ENCODE results near the gene CDIP1. TPM values are rescaled to one million over a fixed set of nuclear protein-coding genes. Genes with fewer than 3 reads are reported as not detected.

CDIP1 gene
- total RNA-seq, 2 experiments from 2014 or later: 31.9 to 35.7 TPM

DNA sequence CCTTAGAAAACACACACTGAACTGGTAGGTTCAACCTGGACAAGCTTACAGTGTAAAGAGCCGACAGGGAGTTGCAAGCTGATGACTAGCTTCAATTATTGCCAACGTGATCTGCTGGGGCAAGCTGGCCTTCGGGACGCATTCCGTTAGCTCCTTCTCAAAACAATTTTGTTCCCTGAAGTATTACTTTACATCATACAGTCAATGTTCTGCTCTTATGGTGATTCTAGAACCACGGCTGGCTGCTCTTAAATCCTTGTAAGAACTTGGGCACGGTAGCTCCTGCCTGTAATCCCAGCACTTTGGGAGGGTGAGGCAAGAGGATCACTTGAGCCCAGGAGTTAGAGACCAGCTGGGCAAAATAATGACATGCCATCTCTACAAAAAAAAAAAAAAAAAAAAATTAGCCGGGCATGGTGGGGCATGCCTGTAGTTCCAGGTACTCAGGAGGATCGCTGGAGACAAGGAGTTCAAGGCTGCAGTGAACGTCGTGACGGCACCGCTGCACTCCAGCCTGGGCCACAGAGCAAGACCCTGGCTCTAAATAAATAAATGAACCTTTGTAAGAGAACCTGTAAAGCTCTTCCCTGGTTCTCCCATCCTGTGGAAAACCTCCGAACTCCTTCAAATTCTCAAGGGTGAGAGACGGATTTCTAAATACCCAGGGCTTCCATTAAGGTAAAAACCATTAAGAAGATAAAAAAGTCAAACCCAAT is 2.0 kb downstream of the CDIP1 start:
- no peak for DNase-seq
- Mint-ChIP-seq H3K4me3 (peak overlapping the region; percentile 77), H3K4me1 (ENCODE audit: low read depth) (peaks cover 45% of the 10 kb centered on the region), H3K27me3 (ENCODE audit: low read depth) (no peaks in the 10 kb centered on the region), H3K36me3 (ENCODE audit: low read depth) (peaks cover 9% of the 10 kb centered on the region), H3K9me3 (peaks cover 6% of the 10 kb centered on the region), H3K27ac (no peak overlapping the region)
- CTCF ChIA-PET: interaction anchor here (0.7 to 1.3 kb wide), 5 partner anchors 15 to 59 kb away, joined by 3 to 10 read pairs (median 3); no protein-coding TSS in a partner anchor
- intact Hi-C loops (cut with micrococcal nuclease): loop anchor here (5.0 to 10.0 kb wide), 3 partner anchors 124 to 558 kb away; partner anchors contain the start of genes EEF2KMT and PAM16

- peaks cover 9% of the 10 kb centered on the region for H3K36me3 Mint-ChIP-seq (ENCODE audit: low read depth)
- peaks cover 47% of the 10 kb centered on the region for H3K4me1 Mint-ChIP-seq (ENCODE audit: low read depth)
- intact Hi-C loops (cut with micrococcal nuclease): loop anchor here (5.0 to 10.0 kb wide), 3 partner anchors 123 to 559 kb away; partner anchors contain the start of genes EEF2KMT and PAM16
- H3K4me3 Mint-ChIP-seq: no peak overlapping the region
- no peaks in the 10 kb centered on the region for H3K27me3 Mint-ChIP-seq (ENCODE audit: low read depth)
- DNase-seq: peak; percentile 34
- CTCF ChIA-PET: interaction anchor here (1.1 to 1.3 kb wide), 4 partner anchors 28 to 58 kb away, joined by 3 to 10 read pairs (median 5); no protein-coding TSS in a partner anchor
- H3K9me3 Mint-ChIP-seq: peaks cover 6% of the 10 kb centered on the region
- no peak overlapping the region for H3K27ac Mint-ChIP-seq
Observed at GRCh38 chr16:4535627-4536108, 2.9 kb downstream of the CDIP1 start.

GRCh38 chr16:4534151-4534790 is 4.3 kb downstream of the CDIP1 start:
- no peak overlapping the region for H3K4me3 Mint-ChIP-seq
- intact Hi-C loops (cut with micrococcal nuclease): loop anchor here (10.0 kb wide), 1 partner anchor 561 kb away; the partner anchor contains the start of gene EEF2KMT
- no peak overlapping the region for H3K27ac Mint-ChIP-seq
- peaks cover 60% of the 10 kb centered on the region for H3K4me1 Mint-ChIP-seq (ENCODE audit: low read depth)
- H3K9me3 Mint-ChIP-seq: no peaks in the 10 kb centered on the region
- no peaks in the 10 kb centered on the region for H3K27me3 Mint-ChIP-seq (ENCODE audit: low read depth)
- CTCF ChIA-PET: interaction anchor here (0.7 kb wide), 1 partner anchor 57 kb away, joined by 4 read pairs; no protein-coding TSS in a partner anchor
- DNase-seq: peak; percentile 16
- peaks cover 9% of the 10 kb centered on the region for H3K36me3 Mint-ChIP-seq (ENCODE audit: low read depth)

DNA sequence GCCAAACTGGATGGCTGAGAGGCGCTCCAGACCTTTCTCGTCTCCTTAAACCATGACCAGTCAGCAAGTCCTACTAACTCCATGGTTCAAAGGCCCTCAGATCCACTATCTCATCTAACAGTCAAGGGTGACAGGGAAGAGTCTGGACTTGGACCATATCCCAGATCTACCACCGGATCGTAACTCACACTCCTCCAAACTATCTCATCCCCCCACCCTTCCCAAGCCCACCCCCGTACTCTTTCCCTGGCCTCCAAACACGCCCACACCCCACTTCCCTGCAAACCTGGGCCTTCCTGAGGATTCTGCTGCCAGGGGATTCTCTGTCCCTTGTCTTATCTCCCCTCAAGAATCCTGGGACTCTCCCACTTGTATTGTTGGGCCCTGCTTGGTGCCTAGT is 5.1 kb downstream of the CDIP1 start:
- intact Hi-C loops (cut with micrococcal nuclease): loop anchor here (10.0 kb wide), 1 partner anchor 561 kb away; the partner anchor contains the start of gene EEF2KMT
- Mint-ChIP-seq H3K9me3 (no peaks in the 10 kb centered on the region), H3K36me3 (ENCODE audit: low read depth) (peaks cover 8% of the 10 kb centered on the region), H3K27ac (no peak overlapping the region), H3K4me3 (no peak overlapping the region), H3K27me3 (ENCODE audit: low read depth) (no peaks in the 10 kb centered on the region), H3K4me1 (ENCODE audit: low read depth) (peaks cover 60% of the 10 kb centered on the region)
- CTCF ChIA-PET: no interaction called here
- no peak for DNase-seq

DNA sequence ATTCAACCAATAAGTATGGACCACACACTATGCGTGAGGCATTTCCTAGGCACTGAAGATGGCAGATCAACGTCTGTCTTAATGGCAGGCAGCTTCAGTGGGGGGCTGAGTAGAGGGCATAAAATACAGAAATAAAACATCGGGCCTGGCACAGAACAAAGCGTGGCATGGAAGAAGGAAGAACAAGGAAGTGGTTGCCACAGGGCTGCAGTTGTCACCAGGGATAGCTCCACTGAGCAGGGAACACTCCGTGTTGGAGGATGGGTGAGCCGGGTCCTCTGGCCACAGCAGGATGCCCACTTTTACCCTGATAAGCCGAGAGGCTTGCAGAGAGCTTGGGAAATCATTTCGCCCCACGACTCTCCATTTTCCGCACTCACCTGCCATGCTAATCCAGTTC is 6.3 kb downstream of the CDIP1 start:
- DNase-seq: no peak
- intact Hi-C loops (cut with micrococcal nuclease): loop anchor here (10.0 kb wide), 1 partner anchor 563 kb away; the partner anchor contains the start of gene EEF2KMT
- H3K27ac Mint-ChIP-seq: no peak overlapping the region
- no peaks in the 10 kb centered on the region for H3K27me3 Mint-ChIP-seq (ENCODE audit: low read depth)
- no peak overlapping the region for H3K4me3 Mint-ChIP-seq
- H3K9me3 Mint-ChIP-seq: no peaks in the 10 kb centered on the region
- H3K36me3 Mint-ChIP-seq (ENCODE audit: low read depth): peaks cover 8% of the 10 kb centered on the region
- H3K4me1 Mint-ChIP-seq (ENCODE audit: low read depth): peaks cover 62% of the 10 kb centered on the region
- CTCF ChIA-PET: interaction anchor here (0.7 to 5.7 kb wide), 2 partner anchors 26 to 118 kb away, joined by 3 to 26 read pairs; no protein-coding TSS in a partner anchor

DNA sequence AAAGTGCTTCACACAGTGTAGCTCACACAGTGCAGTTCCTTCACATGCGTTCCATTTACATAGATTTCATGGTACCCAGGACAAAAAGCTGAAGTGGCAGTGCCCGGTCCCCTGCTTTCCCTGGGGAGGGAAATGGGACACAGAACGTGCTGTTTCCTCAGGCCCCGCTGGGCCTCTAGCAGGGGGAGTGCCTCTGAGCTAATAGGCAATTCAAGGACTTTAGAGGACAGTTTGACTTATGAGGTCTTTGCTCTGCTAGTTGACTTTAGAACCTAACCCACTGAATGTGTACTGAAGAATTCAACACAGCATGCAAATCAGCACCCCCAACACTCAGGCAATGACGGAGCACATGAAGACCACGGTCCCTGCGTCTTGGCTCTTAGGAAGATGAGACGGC is 6.8 kb downstream of the CDIP1 start:
- H3K4me1 Mint-ChIP-seq (ENCODE audit: low read depth): peaks cover 62% of the 10 kb centered on the region
- peaks cover 8% of the 10 kb centered on the region for H3K36me3 Mint-ChIP-seq (ENCODE audit: low read depth)
- H3K27ac Mint-ChIP-seq: no peak overlapping the region
- intact Hi-C loops (cut with micrococcal nuclease): loop anchor here (10.0 kb wide), 1 partner anchor 563 kb away; the partner anchor contains the start of gene EEF2KMT
- no peaks in the 10 kb centered on the region for H3K27me3 Mint-ChIP-seq (ENCODE audit: low read depth)
- H3K4me3 Mint-ChIP-seq: no peak overlapping the region
- H3K9me3 Mint-ChIP-seq: no peaks in the 10 kb centered on the region
- CTCF ChIA-PET: interaction anchor here (0.7 to 5.7 kb wide), 2 partner anchors 26 to 119 kb away, joined by 3 to 26 read pairs; no protein-coding TSS in a partner anchor
- DNase-seq: no peak

DNA sequence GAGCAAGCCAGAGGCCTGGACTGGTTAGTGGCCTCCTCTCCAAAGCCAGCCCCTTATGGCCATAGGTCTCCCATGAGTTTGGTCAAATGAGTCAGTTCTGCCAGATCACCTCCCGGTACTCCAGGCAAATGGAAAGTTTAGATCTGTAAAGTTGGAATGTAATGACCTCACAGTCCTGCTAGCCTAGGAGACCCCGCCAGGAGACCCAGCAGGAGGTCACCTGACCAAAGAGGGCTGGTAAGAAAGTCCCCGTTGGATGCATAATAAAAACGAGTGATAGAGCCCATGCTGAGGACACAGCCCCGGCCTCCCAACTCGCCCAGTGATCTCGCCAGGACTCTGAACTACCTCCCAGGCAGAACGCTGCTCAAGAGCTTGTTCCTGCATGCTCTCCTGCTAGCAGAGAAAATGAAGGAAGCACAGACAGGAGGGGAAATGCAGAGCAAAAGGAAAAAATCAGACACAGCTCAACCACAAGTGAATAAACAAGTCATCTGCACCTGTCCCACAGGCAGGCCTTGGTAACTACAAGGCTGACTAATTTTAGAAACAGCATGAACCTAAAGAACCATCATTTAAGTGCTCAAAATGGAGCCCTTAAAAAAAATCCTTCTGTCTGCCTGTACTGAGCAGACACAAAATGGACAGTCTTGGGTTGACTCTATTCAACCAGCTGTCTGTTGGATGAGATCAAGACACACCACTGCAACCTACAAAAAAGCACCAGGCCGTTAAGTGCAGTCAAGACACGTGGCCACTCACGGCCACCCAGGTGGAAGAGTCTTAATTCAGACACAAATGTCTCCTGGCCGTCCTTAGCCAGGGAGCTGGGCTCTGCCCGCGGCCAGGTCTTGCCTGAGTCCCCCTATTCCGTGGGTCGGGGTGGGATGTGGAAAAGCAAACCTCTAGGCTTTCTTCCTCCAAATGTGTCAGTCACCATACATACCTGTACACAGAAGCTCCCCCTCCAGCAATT is 9.2 kb downstream of the CDIP1 start:
- intact Hi-C loops (cut with micrococcal nuclease): loop anchor here (1.0 to 10.0 kb wide), 3 partner anchors 9 to 565 kb away; partner anchors contain the start of genes CDIP1 and EEF2KMT

GRCh38 chr16:4525634-4526277 is 12.8 kb downstream of the CDIP1 start:
- Mint-ChIP-seq H3K27me3 (ENCODE audit: low read depth) (no peaks in the 10 kb centered on the region), H3K36me3 (ENCODE audit: low read depth) (no peaks in the 10 kb centered on the region), H3K9me3 (no peaks in the 10 kb centered on the region), H3K27ac (no peak overlapping the region), H3K4me1 (ENCODE audit: low read depth) (peaks cover 31% of the 10 kb centered on the region), H3K4me3 (no peak overlapping the region)
- CTCF ChIA-PET: interaction anchor here (1.0 kb wide), 1 partner anchor 24 kb away, joined by 3 read pairs; no protein-coding TSS in a partner anchor
- no peak for DNase-seq
- intact Hi-C loops (cut with micrococcal nuclease): no loop called here

More for the DNA sequence above, 9.2 kb downstream of the CDIP1 start:
- H3K27me3 Mint-ChIP-seq (ENCODE audit: low read depth): no peaks in the 10 kb centered on the region
- no peaks in the 10 kb centered on the region for H3K9me3 Mint-ChIP-seq
- H3K4me3 Mint-ChIP-seq: peak overlapping the region; percentile 37
- CTCF ChIA-PET: interaction anchor here (1.0 to 5.7 kb wide), 3 partner anchors 11 to 56 kb away, joined by 5 to 26 read pairs (median 6); no protein-coding TSS in a partner anchor
- peaks cover 7% of the 10 kb centered on the region for H3K36me3 Mint-ChIP-seq (ENCODE audit: low read depth)
- peak; percentile 61 for DNase-seq
- peaks cover 43% of the 10 kb centered on the region for H3K4me1 Mint-ChIP-seq (ENCODE audit: low read depth)
- peak overlapping the region; percentile 81 for H3K27ac Mint-ChIP-seq

DNA sequence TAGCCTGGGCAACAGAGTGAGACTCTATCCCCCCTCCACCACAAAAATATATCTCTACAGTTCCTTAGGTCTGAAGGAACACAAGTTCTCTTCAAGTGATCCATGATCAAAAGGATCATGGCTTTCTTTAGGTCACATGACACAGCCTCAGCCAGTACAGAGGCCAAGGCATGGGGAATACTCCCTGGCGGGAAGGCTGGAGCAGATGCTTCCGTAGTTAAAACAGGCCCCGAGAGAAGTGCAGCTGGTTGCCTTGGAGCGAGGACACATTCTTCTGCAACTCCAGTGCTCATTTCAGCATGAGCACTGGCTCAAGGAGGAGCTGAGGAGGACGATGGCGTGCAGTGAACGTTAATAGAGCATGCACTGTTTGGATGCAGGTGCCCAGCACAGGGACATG is 13.5 kb downstream of the CDIP1 start:
- Mint-ChIP-seq H3K4me3 (no peak overlapping the region), H3K36me3 (ENCODE audit: low read depth) (no peaks in the 10 kb centered on the region), H3K27ac (no peak overlapping the region), H3K9me3 (no peaks in the 10 kb centered on the region), H3K27me3 (ENCODE audit: low read depth) (no peaks in the 10 kb centered on the region), H3K4me1 (ENCODE audit: low read depth) (peaks cover 26% of the 10 kb centered on the region)
- CTCF ChIA-PET: interaction anchor here (0.6 to 1.2 kb wide), 4 partner anchors 18 to 1494 kb away, joined by 3 to 5 read pairs (median 4); no protein-coding TSS in a partner anchor
- intact Hi-C loops (cut with micrococcal nuclease): no loop called here
- no peak for DNase-seq

DNA sequence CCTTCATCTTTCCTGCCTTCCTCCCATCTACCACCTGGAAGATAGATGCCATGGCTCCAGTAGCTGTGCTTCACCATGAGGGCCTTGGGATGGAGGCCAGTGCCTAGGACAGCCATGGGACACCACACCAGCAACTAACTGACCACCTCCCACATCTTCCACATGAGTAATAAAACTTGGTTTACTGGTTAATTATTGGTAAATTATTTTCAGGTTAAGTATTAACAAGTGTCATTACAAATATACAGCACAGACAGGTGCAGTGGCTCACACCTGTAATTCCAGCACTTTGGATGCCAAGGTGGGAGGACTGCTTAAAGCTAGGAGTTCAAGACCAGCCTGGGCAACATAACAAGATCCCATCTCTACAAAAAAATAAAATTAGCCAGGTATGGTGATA is 14.0 kb downstream of the CDIP1 start:
- Mint-ChIP-seq H3K27ac (no peak overlapping the region), H3K9me3 (no peaks in the 10 kb centered on the region), H3K4me3 (no peak overlapping the region), H3K27me3 (ENCODE audit: low read depth) (no peaks in the 10 kb centered on the region), H3K36me3 (ENCODE audit: low read depth) (no peaks in the 10 kb centered on the region), H3K4me1 (ENCODE audit: low read depth) (peaks cover 21% of the 10 kb centered on the region)
- CTCF ChIA-PET: interaction anchor here (0.6 to 1.2 kb wide), 3 partner anchors 18 to 1494 kb away, joined by 3 to 5 read pairs (median 4); no protein-coding TSS in a partner anchor
- DNase-seq: no peak
- intact Hi-C loops (cut with micrococcal nuclease): no loop called here

GRCh38 chr16:4523686-4524085 is 14.9 kb downstream of the CDIP1 start:
- DNase-seq: no peak
- H3K27me3 Mint-ChIP-seq (ENCODE audit: low read depth): no peaks in the 10 kb centered on the region
- no peaks in the 10 kb centered on the region for H3K9me3 Mint-ChIP-seq
- intact Hi-C loops (cut with micrococcal nuclease): no loop called here
- CTCF ChIA-PET: interaction anchor here (0.6 kb wide), 2 partner anchors 9 to 22 kb away, joined by 3 to 4 read pairs; no protein-coding TSS in a partner anchor
- H3K36me3 Mint-ChIP-seq (ENCODE audit: low read depth): no peaks in the 10 kb centered on the region
- H3K27ac Mint-ChIP-seq: no peak overlapping the region
- peaks cover 13% of the 10 kb centered on the region for H3K4me1 Mint-ChIP-seq (ENCODE audit: low read depth)
- H3K4me3 Mint-ChIP-seq: no peak overlapping the region

Measured in activated naive CD4-positive, alpha-beta T cell treated with anti-CD3 and anti-CD28 coated beads for 36 hours (primary cell).